Activated naive CD8-positive, alpha-beta T cell (primary cell): Measurements from ENCODE around the gene ZNF101.
"Not testable (repeated sequence)": the region's sequence is repeated elsewhere in the genome, so short reads cannot be mapped to it uniquely, and the experiment has no call there.

Experiments
- H3K27ac Mint-ChIP-seq: one replicate; pipeline ENCODE4 v1.8.0; 2021; ENCODE audit warnings: mixed read lengths
- H3K27me3 Mint-ChIP-seq: one replicate; pipeline ENCODE4 v1.8.0; 2021; ENCODE audit warnings: mixed read lengths
- H3K36me3 Mint-ChIP-seq: one replicate; pipeline ENCODE4 v1.8.0; 2021; ENCODE audit warnings: mixed read lengths
- H3K4me1 Mint-ChIP-seq: one replicate; pipeline ENCODE4 v1.8.0; 2021; ENCODE audit warnings: low read depth, mixed read lengths
- H3K4me3 Mint-ChIP-seq: one replicate; pipeline ENCODE4 v1.8.0; 2021; ENCODE audit warnings: mild to moderate bottlenecking, mixed read lengths
- H3K9me3 Mint-ChIP-seq: one replicate; pipeline ENCODE4 v1.8.0; 2021; ENCODE audit warnings: low read depth, mixed read lengths

The ZNF101 gene

DNA sequence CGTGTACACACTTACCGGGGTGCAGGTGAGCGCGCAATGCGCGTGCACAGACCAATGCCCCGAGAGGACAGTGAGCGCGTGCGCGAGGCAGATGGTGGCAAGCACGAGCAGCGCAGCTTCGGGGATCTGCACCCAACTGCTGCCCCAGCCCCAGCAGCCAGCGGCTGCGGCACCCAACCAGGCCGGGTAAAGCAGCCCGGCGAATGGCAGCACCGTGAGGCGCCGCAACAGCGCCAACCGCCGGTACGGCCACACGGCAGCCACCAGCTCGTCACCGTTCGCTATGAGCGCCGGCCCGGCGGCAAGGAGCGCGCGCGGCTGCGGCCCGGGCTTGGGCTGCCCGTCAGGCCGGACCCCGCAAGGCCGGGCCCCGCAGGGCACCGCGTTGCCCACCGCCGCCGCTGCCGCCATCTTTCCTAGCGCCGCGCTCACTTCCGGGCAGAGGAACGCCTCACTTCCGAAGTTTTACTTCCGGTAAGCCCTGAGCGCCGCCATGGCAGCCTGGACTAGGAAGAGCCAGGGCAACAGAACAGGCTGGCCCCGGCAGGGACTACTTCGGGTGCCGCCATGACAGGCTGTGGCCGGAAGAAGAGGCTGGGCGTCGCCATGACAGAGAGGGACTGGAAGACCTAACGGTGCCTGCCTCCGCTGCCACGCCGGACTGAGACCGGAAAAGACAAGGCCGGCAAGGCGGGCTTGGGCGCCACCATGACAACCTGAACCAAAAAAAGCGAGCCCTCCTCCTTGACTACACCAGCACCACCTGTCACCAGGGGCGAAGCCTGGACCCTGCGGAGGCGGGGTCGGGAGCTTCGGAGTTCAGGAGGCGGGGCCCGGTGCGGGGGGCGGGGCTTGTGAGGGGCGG lies 5.2 kb upstream of the ZNF101 start, which contains the start of gene ATP13A1:
Gene ATP13A1, minus strand, starts transcription at position 421 of the 865 bp plus-strand sequence. Its CDS starts 10 bp downstream, at position 411.
- H3K4me3 Mint-ChIP-seq, result peak within 1 kb of the TSS; percentile 93
- peak within 1 kb of the TSS; percentile 97 for H3K27ac Mint-ChIP-seq
- peaks cover 38% of the 10 kb centered on the region for H3K4me1 Mint-ChIP-seq
- no peaks in the 10 kb centered on the region for H3K27me3 Mint-ChIP-seq
- no peaks in the 10 kb centered on the region for H3K9me3 Mint-ChIP-seq
- H3K36me3 Mint-ChIP-seq, result peaks cover 4% of the 10 kb centered on the region

DNA sequence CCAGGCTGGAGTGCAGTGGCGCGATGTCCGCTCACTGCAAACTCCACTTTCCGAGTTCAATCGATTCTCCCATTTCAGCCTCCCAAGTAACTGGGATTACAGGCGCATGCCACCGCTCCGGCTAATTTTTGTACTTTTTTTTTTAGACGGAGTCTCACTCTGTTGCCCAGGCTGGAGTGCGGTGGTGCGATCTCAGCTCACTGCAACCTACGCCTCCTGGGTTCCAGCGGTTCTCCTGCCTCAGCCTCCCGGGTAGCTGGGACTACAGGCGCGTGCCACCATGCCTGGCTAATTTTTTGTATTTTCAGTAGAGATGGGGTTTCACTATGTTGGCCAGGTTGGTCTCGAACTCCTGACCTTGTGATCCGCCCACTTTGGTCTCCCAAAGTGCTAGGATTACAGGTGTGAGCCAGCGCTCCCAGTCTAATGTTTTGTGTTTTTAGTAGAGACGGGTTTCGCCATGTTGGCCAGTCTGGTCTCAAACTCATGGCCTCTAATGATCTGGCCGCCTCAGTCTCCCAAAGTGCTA lies 3.2 kb upstream of the ZNF101 start:
- peaks cover 40% of the 10 kb centered on the region for H3K4me1 Mint-ChIP-seq
- H3K4me3 Mint-ChIP-seq, H3K36me3 Mint-ChIP-seq, H3K9me3 Mint-ChIP-seq, H3K27me3 Mint-ChIP-seq, H3K27ac Mint-ChIP-seq: not testable (repeated sequence)

DNA sequence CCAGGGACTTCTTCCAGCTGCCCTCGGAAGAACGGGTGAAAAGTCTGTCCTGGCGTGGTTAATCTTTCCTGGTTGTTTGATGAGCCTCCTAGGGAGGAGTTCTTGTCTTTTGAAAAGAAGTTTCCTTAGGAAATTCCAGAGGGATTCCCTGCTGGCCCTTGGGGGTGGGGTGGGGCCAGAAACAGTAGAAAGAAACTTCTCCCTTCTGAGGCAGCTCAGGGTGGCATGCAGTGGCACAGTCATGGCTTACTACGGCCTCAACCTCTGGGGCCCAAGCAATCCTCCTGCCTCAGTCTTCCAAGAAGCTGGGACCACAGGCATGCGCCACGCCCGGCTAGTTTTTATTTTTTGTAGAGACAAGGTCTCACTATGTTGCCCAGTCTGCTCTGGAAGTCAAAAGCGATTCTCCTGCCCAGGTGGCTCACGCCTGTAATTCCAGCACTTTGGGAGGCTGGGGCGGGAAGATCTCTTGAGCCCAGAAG lies 1.5 kb downstream of the ZNF101 start:
- H3K4me3 Mint-ChIP-seq, result peak overlapping the region; percentile 91
- peaks cover 14% of the 10 kb centered on the region for H3K36me3 Mint-ChIP-seq
- H3K27ac Mint-ChIP-seq, result peak overlapping the region; percentile 93
- no peaks in the 10 kb centered on the region for H3K9me3 Mint-ChIP-seq
- no peaks in the 10 kb centered on the region for H3K27me3 Mint-ChIP-seq
- H3K4me1 Mint-ChIP-seq, result peaks cover 29% of the 10 kb centered on the region

DNA sequence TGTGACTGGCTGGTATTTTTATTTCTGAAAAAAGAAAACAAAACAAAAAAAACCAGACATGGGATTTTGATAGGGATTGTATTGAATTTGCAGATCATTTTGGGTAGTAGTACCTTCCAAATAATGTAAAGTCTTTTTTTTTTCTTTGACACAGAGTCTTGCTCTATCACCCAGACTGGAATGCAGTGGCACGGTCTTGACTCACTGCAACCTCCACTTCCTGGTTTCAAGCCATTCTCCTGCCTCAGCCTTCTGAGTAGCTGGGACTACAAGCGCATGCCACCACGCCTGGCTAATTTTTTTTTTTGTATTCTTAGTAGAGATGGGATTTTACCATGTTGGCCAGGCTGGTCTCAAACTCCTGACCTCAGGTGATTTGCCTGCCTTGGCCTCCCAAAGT lies 4.2 kb downstream of the ZNF101 start:
- Mint-ChIP-seq H3K4me3 (peak overlapping the region; percentile 20), H3K27me3 (no peaks in the 10 kb centered on the region), H3K4me1 (peaks cover 29% of the 10 kb centered on the region), H3K9me3 (no peaks in the 10 kb centered on the region), H3K36me3 (peaks cover 33% of the 10 kb centered on the region), H3K27ac (no peak overlapping the region)

DNA sequence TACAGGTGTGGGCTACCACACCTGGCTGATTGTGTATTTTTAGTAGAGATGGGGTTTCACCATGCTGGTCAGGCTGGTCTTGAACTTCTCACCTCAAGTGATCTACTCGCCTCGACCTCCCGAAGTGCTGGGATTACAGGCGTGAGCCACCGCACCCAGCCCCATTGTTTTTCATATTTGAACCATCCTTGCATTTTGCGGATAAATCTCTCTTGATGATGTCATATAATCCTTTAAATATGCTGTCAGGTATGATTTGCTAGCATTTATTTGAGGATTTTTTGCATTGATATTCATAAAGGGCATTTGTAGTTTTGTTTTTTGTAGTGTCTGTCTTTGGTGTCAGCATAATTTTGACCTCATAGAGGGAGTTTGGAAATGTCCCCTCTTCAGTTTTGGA lies 5.7 kb downstream of the ZNF101 start:
- Mint-ChIP-seq H3K4me1 (peaks cover 22% of the 10 kb centered on the region), H3K27me3 (no peaks in the 10 kb centered on the region), H3K27ac (no peak overlapping the region), H3K4me3 (peak overlapping the region; percentile 32), H3K9me3 (no peaks in the 10 kb centered on the region), H3K36me3 (peaks cover 45% of the 10 kb centered on the region)

DNA sequence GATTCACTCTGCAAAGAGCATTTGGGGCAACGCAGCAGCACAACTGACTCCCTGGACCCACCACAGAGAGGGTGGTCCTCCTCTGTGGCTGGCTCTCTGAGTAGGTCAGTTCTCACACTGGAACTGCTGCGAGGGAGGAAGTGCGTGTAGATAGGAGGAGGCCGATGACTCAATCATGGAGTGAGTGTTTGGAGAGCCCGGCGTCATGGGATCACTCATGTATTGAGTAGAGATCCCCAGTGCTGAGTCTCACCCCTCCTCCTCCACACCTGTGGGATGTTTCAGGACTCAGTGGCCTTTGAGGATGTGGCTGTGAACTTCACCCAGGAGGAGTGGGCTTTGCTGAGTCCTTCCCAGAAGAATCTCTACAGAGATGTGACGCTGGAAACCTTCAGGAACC lies 8.9 kb downstream of the ZNF101 start:
- Mint-ChIP-seq H3K27me3 (no peaks in the 10 kb centered on the region), H3K27ac (no peak overlapping the region), H3K36me3 (peaks cover 54% of the 10 kb centered on the region), H3K4me3 (no peak overlapping the region), H3K4me1 (peaks cover 12% of the 10 kb centered on the region), H3K9me3 (peaks cover 8% of the 10 kb centered on the region)

DNA sequence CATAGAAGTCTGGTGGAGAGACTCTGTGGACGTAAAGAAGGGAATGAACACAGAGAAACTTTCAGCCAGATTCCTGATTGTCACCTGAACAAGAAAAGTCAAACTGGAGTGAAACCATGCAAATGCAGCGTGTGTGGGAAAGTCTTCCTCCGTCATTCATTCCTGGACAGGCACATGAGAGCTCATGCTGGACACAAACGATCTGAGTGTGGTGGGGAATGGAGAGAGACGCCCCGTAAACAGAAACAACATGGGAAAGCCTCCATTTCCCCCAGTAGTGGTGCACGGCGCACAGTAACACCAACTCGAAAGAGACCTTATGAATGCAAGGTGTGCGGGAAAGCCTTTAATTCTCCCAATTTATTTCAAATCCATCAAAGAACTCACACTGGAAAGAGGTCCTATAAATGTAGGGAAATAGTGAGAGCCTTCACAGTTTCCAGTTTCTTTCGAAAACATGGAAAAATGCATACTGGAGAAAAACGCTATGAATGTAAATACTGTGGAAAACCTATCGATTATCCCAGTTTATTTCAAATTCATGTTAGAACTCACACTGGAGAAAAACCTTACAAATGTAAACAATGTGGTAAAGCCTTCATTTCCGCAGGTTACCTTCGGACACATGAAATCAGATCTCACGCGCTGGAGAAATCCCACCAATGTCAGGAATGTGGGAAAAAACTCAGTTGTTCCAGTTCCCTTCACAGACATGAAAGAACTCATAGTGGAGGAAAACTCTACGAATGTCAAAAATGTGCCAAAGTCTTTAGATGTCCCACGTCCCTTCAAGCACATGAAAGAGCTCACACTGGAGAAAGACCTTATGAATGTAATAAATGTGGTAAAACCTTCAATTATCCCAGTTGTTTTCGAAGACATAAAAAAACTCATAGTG lies 10.8 kb downstream of the ZNF101 start:
- Mint-ChIP-seq H3K4me1 (peaks cover 11% of the 10 kb centered on the region), H3K9me3 (peaks cover 16% of the 10 kb centered on the region), H3K4me3 (peak overlapping the region; percentile 17), H3K27ac (no peak overlapping the region), H3K36me3 (peaks cover 57% of the 10 kb centered on the region), H3K27me3 (no peaks in the 10 kb centered on the region)

DNA sequence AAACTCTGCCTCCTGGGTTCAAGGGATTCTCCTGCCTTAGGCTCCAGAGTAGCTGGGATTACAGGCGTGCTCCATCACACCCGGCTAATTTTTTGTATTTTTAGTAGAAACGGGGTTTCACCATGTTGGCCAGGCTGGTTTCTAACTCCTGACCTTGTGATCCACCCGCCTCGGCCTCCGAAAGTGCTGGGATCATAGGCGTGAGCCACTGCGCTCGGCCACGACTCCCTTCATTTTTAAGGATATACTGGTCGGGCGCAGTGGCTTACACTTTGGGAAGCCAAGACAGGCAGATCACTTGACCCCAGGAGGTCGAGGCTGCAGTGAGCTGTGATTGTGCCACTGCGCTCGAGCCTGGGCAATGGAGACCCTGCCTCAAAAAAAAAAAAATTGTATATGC lies 17.5 kb downstream of the ZNF101 start:
- H3K4me3 Mint-ChIP-seq, H3K27ac Mint-ChIP-seq, H3K4me1 Mint-ChIP-seq, H3K9me3 Mint-ChIP-seq, H3K27me3 Mint-ChIP-seq: not testable (repeated sequence)
- H3K36me3 Mint-ChIP-seq, result peaks cover 25% of the 10 kb centered on the region

DNA sequence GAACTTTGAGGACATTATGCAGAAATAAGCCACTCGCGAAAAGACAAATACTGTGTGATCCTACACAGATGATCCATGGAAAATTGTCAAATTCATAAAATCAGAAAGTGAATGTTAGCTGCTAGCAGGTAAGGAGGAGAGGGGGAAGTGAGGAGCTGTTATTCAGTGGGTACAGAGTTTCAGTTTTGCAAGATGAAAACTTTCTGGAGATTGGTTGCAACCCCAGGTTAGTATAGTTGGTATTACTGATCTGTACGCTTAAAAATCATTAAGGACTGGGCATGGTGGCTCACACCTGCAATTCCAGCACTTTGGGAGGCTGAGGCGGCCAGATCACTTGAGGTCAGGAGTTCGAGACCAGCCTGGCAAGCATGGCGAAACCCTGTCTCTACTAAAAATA lies 17.9 kb downstream of the ZNF101 start:
- H3K4me1 Mint-ChIP-seq, result peaks cover 2% of the 10 kb centered on the region
- no peak overlapping the region for H3K4me3 Mint-ChIP-seq
- peaks cover 20% of the 10 kb centered on the region for H3K36me3 Mint-ChIP-seq
- H3K27me3 Mint-ChIP-seq, result no peaks in the 10 kb centered on the region
- no peak overlapping the region for H3K27ac Mint-ChIP-seq
- H3K9me3 Mint-ChIP-seq, result peaks cover 8% of the 10 kb centered on the region

DNA sequence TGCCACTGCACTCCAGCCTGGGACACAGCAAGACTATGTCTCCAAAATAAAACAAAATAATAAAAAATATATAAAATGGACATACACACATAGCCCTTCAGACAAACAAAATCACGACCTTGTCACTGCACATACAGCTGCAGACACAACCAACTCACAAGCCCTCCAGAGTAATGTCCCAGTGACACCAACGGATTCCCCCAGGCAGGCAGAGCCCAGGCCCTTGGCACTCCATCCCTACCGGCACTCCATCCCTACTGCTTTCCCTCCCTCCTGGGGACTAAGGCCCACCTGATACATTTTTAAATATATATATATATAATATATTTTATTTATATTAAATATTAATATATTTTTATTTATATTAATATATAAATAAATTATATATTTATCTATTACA lies 18.5 kb downstream of the ZNF101 start:
- Mint-ChIP-seq H3K4me1 (peaks cover 2% of the 10 kb centered on the region), H3K27me3 (no peaks in the 10 kb centered on the region), H3K9me3 (peaks cover 8% of the 10 kb centered on the region), H3K27ac (no peak overlapping the region), H3K36me3 (peaks cover 20% of the 10 kb centered on the region), H3K4me3 (no peak overlapping the region)

DNA sequence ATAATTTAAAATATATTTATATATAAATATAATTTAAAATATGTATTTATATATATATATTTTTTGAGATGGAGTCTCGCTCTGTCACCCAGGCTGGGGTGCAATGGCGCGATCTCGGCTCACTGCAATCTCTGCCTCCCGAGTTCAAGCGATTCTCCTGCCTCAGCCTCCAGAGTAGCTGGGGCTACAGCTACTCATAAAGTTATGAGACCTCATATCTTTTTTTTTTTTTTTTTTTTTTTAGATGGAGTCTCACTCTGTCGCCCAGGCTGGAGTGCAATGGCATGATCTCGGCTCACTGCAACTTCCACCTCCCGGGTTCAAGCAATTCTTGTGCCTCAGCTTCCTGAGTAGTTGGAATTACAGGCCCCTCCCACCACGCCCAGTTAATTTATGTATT lies 20.4 kb downstream of the ZNF101 start:
- H3K4me1 Mint-ChIP-seq, H3K27ac Mint-ChIP-seq, H3K9me3 Mint-ChIP-seq, H3K27me3 Mint-ChIP-seq, H3K4me3 Mint-ChIP-seq: not testable (repeated sequence)
- H3K36me3 Mint-ChIP-seq, result peaks cover 12% of the 10 kb centered on the region

DNA sequence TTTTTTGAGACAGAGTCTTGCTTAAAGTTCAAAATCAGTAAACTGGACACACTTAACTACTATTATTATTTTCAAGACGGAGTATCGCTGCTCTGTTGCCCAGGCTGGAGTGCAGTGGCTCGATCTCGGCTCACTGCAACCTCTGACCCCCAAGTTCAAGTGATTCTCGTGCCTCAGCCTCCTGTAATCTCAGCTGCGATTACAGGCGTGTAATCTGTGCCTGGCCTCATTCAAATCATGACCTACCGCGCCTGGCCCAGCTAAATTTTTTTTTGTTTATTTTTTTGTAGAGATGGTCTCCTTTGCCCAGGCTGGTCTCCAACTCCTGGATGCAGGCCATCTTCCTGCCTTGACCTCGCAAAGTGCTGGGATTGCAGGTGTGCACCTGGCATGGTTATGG lies 23.0 kb downstream of the ZNF101 start:
- peaks cover 3% of the 10 kb centered on the region for H3K9me3 Mint-ChIP-seq
- no peaks in the 10 kb centered on the region for H3K4me1 Mint-ChIP-seq
- peaks cover 4% of the 10 kb centered on the region for H3K36me3 Mint-ChIP-seq
- no peak overlapping the region for H3K4me3 Mint-ChIP-seq
- H3K27me3 Mint-ChIP-seq, result no peaks in the 10 kb centered on the region
- H3K27ac Mint-ChIP-seq, result no peak overlapping the region

DNA sequence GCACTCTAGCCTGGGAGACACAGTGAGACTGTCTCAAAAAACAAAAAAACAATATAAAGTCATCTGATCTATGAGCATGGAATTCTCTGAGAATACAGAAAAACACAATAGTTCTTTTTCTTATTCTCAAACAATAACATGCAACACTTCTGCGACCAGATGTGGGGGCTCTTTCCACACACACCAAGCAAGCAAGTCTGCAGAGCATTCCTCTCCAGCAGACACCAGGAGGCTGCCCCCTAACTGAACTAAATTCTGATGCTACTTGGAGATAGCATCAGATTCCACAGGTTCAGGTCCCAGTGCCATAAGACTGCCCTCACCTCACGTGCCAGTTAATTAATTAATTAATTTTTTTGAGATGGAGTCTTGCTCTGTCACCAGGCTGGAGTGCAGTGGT lies 27.7 kb downstream of the ZNF101 start:
- no peak overlapping the region for H3K4me3 Mint-ChIP-seq
- no peaks in the 10 kb centered on the region for H3K27me3 Mint-ChIP-seq
- peaks cover 2% of the 10 kb centered on the region for H3K36me3 Mint-ChIP-seq
- H3K9me3 Mint-ChIP-seq, result peaks cover 16% of the 10 kb centered on the region
- no peaks in the 10 kb centered on the region for H3K4me1 Mint-ChIP-seq
- H3K27ac Mint-ChIP-seq, result no peak overlapping the region

DNA sequence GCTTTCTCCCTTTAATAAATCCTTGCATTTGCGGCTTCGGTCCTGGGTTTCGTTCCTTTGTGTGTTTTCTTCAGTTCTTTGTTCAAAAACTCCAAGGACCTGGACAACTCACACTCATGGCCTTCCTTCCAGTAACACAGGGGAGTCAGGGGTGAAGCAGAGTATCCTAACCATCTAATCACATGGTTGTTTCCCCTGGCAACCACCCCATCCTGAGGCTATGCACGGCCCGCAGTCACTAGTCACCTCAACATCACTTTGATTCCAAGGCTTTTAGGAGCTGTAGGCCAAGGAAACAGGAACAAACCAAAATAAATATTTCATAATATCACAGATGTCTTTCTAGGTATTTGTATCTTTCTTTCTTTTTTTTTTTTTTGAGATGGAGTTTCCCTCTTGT lies 28.9 kb downstream of the ZNF101 start:
- Mint-ChIP-seq H3K27ac (no peak overlapping the region), H3K4me1 (no peaks in the 10 kb centered on the region), H3K4me3 (no peak overlapping the region), H3K36me3 (peaks cover 2% of the 10 kb centered on the region), H3K9me3 (peaks cover 16% of the 10 kb centered on the region), H3K27me3 (no peaks in the 10 kb centered on the region)

DNA sequence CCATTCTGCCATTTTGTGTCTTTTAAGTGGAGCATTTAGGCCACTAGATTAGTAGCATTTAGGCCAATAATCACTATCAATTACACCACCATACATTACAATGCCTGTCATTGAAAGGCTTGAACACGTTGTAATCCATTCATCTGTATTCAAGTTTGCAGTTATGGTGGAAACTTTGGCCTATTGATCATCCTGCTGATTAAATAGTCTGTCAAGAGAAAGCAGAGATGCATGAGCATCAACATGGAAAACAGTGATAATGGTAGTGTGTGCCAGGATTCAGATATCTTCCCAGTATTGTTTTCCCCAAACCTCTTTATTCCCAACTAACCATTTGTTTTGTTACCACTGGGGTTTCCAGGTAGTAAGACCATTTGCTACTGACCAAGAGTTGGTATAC lies 31.9 kb downstream of the ZNF101 start:
- Mint-ChIP-seq H3K36me3 (peaks cover 15% of the 10 kb centered on the region), H3K9me3 (peaks cover 20% of the 10 kb centered on the region)
- H3K4me3 Mint-ChIP-seq, H3K4me1 Mint-ChIP-seq, H3K27me3 Mint-ChIP-seq, H3K27ac Mint-ChIP-seq: not testable (repeated sequence)
